GM18870 (cell line): ENCODE measurements around the gene RIN3.

Experiments
- ATAC-seq: cut with Tn5 transposase; IDR thresholded peaks from one replicate; pipeline ENCODE4 v1.9.1; 2021; ENCODE audit warnings: moderate library complexity; ENCODE audit not compliant: unreplicated experiment

RIN3 gene

GRCh38 chr14:92553438-92553837, 39.9 kb downstream of the RIN3 start:
- ATAC-seq: no peak

- no peak for ATAC-seq
Measured at GRCh38 chr14:92555465-92556111, 42.0 kb downstream of the RIN3 start.

GRCh38 chr14:92556255-92556741, 42.7 kb downstream of the RIN3 start:
- no peak for ATAC-seq

GRCh38 chr14:92556863-92557543, 43.4 kb downstream of the RIN3 start:
- ATAC-seq: no peak

GRCh38 chr14:92557544-92557912, 43.9 kb downstream of the RIN3 start:
- no peak for ATAC-seq

- no peak for ATAC-seq
Measured at GRCh38 chr14:92558319-92558718, 44.7 kb downstream of the RIN3 start.

GRCh38 chr14:92559486-92559885, 45.9 kb downstream of the RIN3 start:
- no peak for ATAC-seq

- no peak for ATAC-seq
Measured at GRCh38 chr14:92560106-92560865, 46.7 kb downstream of the RIN3 start.

GRCh38 chr14:92561906-92562479, 48.4 kb downstream of the RIN3 start:
- ATAC-seq: no peak

GRCh38 chr14:92563359-92563758, 49.8 kb downstream of the RIN3 start:
- peak; percentile 85 for ATAC-seq

- ATAC-seq: no peak
Measured at GRCh38 chr14:92563765-92564285, 50.2 kb downstream of the RIN3 start.

- no peak for ATAC-seq
Measured at GRCh38 chr14:92564344-92565039, 50.9 kb downstream of the RIN3 start.

- ATAC-seq: no peak
Measured at GRCh38 chr14:92565040-92565717, 51.6 kb downstream of the RIN3 start.

- ATAC-seq: no peak
Measured at GRCh38 chr14:92565718-92566115, 52.1 kb downstream of the RIN3 start.

GRCh38 chr14:92567173-92567725, 53.7 kb downstream of the RIN3 start:
- ATAC-seq: no peak

- ATAC-seq: peak; percentile 61
Measured at GRCh38 chr14:92568621-92569479, 55.3 kb downstream of the RIN3 start.

- no peak for ATAC-seq
Measured at GRCh38 chr14:92570674-92571262, 57.2 kb downstream of the RIN3 start.

GRCh38 chr14:92572050-92572449, 58.5 kb downstream of the RIN3 start:
- ATAC-seq: no peak
